Heart right ventricle (tissue), 16 donors: ENCODE data around the gene FSTL3. TPM values are rescaled to one million over a fixed set of nuclear protein-coding genes. Genes with fewer than 3 reads are reported as not detected.
A peak's percentile ranks its signal among the peaks of the same experiment; 100 is the strongest.
"Not testable (repeated sequence)": the region's sequence is repeated elsewhere in the genome, so short reads cannot be mapped to it uniquely, and the experiment has no call there.

ENCODE experiments used
- ATAC-seq, 8 donors: fragments of 200-7000 bp; cut with Tn5 transposase; one replicate each; pipeline ENCODE4 v1.9.1; 2020; ENCODE audit warnings: mild to moderate bottlenecking in 8 of 8, moderate library complexity in 8 of 8, moderate number of reproducible peaks in 1 of 8
- DNase-seq, 2 donors: peaks; one replicate each; pipeline ENCODE4 v3.0.0-alpha.2; 2020
- H3K27ac ChIP-seq, 10 donors: fragments of 200-600 bp; sonication (generic) in 2 of 10; one replicate each; pipeline versions ENCODE4 v1.5.0 to v1.8.0; 2020 to 2022; ENCODE audit warnings: mild to moderate bottlenecking in 3 of 10
- H3K27me3 ChIP-seq, 7 donors: fragments of 200-600 bp; one replicate each; pipeline ENCODE4 v1.8.0; 2021 to 2022; ENCODE audit warnings: mild to moderate bottlenecking in 2 of 7
- H3K36me3 ChIP-seq, 9 donors: fragments of 200-600 bp; sonication (generic) in 1 of 9; one replicate each; pipeline versions ENCODE4 v1.5.0 to v1.8.0; 2020 to 2022; ENCODE audit warnings: mild to moderate bottlenecking in 2 of 9
- H3K4me1 ChIP-seq, 9 donors: fragments of 200-600 bp; sonication (generic) in 1 of 9; one replicate each; pipeline versions ENCODE4 v1.5.0 to v1.8.0; 2020 to 2022; ENCODE audit warnings: mild to moderate bottlenecking in 4 of 9
- H3K4me3 ChIP-seq, 10 donors: fragments of 200-600 bp; sonication (generic) in 2 of 10; one replicate each; pipeline versions ENCODE4 v1.5.0 to v1.8.0; 2020 to 2022; ENCODE audit warnings: mild to moderate bottlenecking in 7 of 10, moderate library complexity in 2 of 10
- H3K9me3 ChIP-seq, 11 donors: fragments of 200-600 bp in 10 of 11; sonication (generic) in 2 of 11; one replicate each; pipeline versions ENCODE4 v1.5.0 to v1.8.0; 2013 to 2022; ENCODE audit warnings: mild to moderate bottlenecking in 2 of 11, control low read depth in 1 of 11, moderate library complexity in 1 of 11
- WGBS, 2 donors: extraction: QIAGEN DNeasy Blood & Tissue Kit; methylation state at CpG; one replicate each; pipeline ENCODE4 v1.1.7; 2013; ENCODE audit warnings: inconsistent platforms in 1 of 2; 5-methylcytosine and 5-hydroxymethylcytosine counted together
- intact Hi-C, 10 donors: fragments of 100-400 bp; cut with DNase I; formaldehyde crosslinking; loops; one replicate each; pipeline versions ENCODE4 v1.11.1 to v1.14.2; 2022
- polyA plus RNA-seq, 2 donors: library from polyadenylated mRNA; stranded (reverse); fragments of 200-250 nt; gene quantifications; one replicate each; pipeline ENCODE4 v1.2.3, GENCODE V29; 2013
- total RNA-seq, 10 donors: library from RNA; stranded (reverse); fragmentation: NEBNext Ultra II Directional in 3 of 10; extraction: Animal tissue kit (Norgen Biotek cat#: 25700) in 3 of 10; gene quantifications; one replicate each; pipeline versions ENCODE4 v1.2.1 to v1.2.4, GENCODE V29; 2021 to 2023
- TF ChIP-seq, protein P1 (sequence below), 9 donors: fragments of 200-600 bp; sonication (generic) in 2 of 9; IDR thresholded peaks; one replicate each; pipeline versions ENCODE4 v1.5.0 to v1.8.0; 2021 to 2022; ENCODE audit warnings: antibody characterized with exemption in 9 of 9, mild to moderate bottlenecking in 5 of 9, moderate library complexity in 1 of 9
- donor health status: Arrhythmogenic right ventricular cardiomyopathy.
- donor health status: ischemic (EF 13 %, LVEDD 7.1; RV severe dilation, severe dysfunction).
- donor health status: healthy with polysubstance abuse.
- donor health status: DM: no; HTN: yes; CAD: no.
- donor health status: DM: no; HTN: no; CAD: no.
- donor health status: ischemic (EF 25% LVEDD 6.9; RV normal size, moderate dysfunction).
- donor health status: ischemic (EF 25% LVEDD 5.7; RV mildly dilated, moderate dysfunction).
- donor health status: healthy.
- donor health status: DM: yes; HTN: yes; CAD: no.
- donor health status: Ischemic cardiomyopathy.
- donor health status: ischemic (EF 35%, LVEDD 5.7; RV mildly dilated, moderate dysfunction).
- donor health status: nonischemic (EF 11% LVEDD 7.7; RV severe dilation, severe dysfunction).
- donor health status: DM: yes; HTN: yes; CAD: no.
- donor health status: PGD.
- donor health status: ischemic (EF 29% LVEDD 5.4; RV normal size, mild dysfunction).
- donor health status: nonischemic (EF 23%, LVEDD 6.1; RV moderate dilation, normal function).

The FSTL3 gene
- total and polyA plus RNA-seq, 12 donors = 33.4 to 279 (median 84.7) TPM

GRCh38 chr19:725461-726089 is 49.4 kb downstream of the FSTL3 start:
- Histone ChIP-seq H3K4me3 (no peak overlapping the region), H3K36me3 (peaks cover 0 to 8% (median 0%) of the 10 kb centered on the region in 9 donors), H3K27me3 (peaks cover 0 to 11% (median 0%) of the 10 kb centered on the region in 7 donors), H3K27ac (no peak overlapping the region), H3K4me1 (peaks cover 0 to 38% (median 24%) of the 10 kb centered on the region in 9 donors), H3K9me3 (no peaks in the 10 kb centered on the region)
- intact Hi-C loops = loop anchor here in 1 of 10 donors (2.0 kb wide), 1 partner anchor 15 kb away; no protein-coding TSS in a partner anchor
- TF ChIP-seq, protein P1, sequence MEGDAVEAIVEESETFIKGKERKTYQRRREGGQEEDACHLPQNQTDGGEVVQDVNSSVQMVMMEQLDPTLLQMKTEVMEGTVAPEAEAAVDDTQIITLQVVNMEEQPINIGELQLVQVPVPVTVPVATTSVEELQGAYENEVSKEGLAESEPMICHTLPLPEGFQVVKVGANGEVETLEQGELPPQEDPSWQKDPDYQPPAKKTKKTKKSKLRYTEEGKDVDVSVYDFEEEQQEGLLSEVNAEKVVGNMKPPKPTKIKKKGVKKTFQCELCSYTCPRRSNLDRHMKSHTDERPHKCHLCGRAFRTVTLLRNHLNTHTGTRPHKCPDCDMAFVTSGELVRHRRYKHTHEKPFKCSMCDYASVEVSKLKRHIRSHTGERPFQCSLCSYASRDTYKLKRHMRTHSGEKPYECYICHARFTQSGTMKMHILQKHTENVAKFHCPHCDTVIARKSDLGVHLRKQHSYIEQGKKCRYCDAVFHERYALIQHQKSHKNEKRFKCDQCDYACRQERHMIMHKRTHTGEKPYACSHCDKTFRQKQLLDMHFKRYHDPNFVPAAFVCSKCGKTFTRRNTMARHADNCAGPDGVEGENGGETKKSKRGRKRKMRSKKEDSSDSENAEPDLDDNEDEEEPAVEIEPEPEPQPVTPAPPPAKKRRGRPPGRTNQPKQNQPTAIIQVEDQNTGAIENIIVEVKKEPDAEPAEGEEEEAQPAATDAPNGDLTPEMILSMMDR (IDR thresholded peaks at IDR 0.05) = no peak
- DNase-seq = no peak
- WGBS, 2 donors = 91 to 94% methylated on average over 13 of the region's 13 CpGs
- no peak for ATAC-seq

GRCh38 chr19:726993-727956 is 51.1 kb downstream of the FSTL3 start:
- TF ChIP-seq, protein P1 (IDR thresholded peaks at IDR 0.05) = no peak
- DNase-seq (no peak), ATAC-seq (peak; percentile 10 to 29 (median 15))
- intact Hi-C loops = loop anchor here in 1 of 10 donors (2.0 kb wide), 1 partner anchor 16 kb away; no protein-coding TSS in a partner anchor
- Histone ChIP-seq H3K27ac (peak overlapping the region; percentile 63 to 94 (median 88)), H3K27me3 (peaks cover 0 to 4% (median 0%) of the 10 kb centered on the region in 7 donors), H3K9me3 (no peaks in the 10 kb centered on the region), H3K4me3 (peak overlapping the region in 2 of 10 donors; percentile 7 to 14), H3K36me3 (peaks cover 0 to 23% (median 0%) of the 10 kb centered on the region in 9 donors), H3K4me1 (peaks cover 0 to 37% (median 22%) of the 10 kb centered on the region in 9 donors)
- 69 to 76% methylated on average over 43 of the region's 43 CpGs for WGBS, 2 donors

DNA sequence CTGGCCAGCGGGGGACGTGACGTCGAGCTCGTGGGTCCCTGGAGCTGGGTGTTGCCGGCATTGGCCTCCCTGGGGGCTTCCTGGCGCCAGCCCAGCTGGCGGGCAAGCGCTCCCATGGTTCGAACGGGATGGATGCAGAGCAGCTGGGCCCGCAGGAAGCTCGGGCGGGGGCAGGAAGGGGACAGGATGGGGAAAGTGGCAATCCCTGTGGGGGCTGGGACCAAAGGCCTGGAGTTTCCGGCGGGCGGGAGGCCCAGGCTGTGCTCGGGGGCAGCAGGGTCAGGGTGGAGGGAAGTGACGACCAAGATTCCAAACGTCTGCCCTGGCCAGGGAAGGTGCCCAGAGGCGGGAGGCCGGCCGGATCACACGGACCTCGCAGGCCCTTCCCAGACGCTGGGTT is 51.8 kb downstream of the FSTL3 start:
- H3K36me3 ChIP-seq = peaks cover 0 to 27% (median 0%) of the 10 kb centered on the region in 9 donors
- TF ChIP-seq, protein P1 (IDR thresholded peaks at IDR 0.05) = no peak
- ATAC-seq = peak; percentile 88 to 93 (median 92)
- intact Hi-C loops = no loop called here
- peaks cover 0 to 29% (median 14%) of the 10 kb centered on the region in 9 donors for H3K4me1 ChIP-seq
- 31 to 35% methylated on average over 26 of the region's 26 CpGs for WGBS, 2 donors
- DNase-seq = peak; percentile 91
- no peaks in the 10 kb centered on the region for H3K27me3 ChIP-seq
- H3K9me3 ChIP-seq = no peaks in the 10 kb centered on the region
- peak overlapping the region; percentile 63 to 94 (median 88) for H3K27ac ChIP-seq
- peak overlapping the region in 3 of 10 donors; percentile 0 to 14 (median 3) for H3K4me3 ChIP-seq

GRCh38 chr19:729564-729963 is 53.4 kb downstream of the FSTL3 start:
- Histone ChIP-seq H3K4me1 (peaks cover 0 to 35% (median 14%) of the 10 kb centered on the region in 9 donors), H3K36me3 (peaks cover 0 to 27% (median 0%) of the 10 kb centered on the region in 9 donors), H3K27ac (peak overlapping the region in 4 of 10 donors; percentile 21 to 46 (median 36))
- H3K4me3 ChIP-seq, H3K9me3 ChIP-seq, DNase-seq, intact Hi-C loops, ATAC-seq, H3K27me3 ChIP-seq: not testable (repeated sequence)
- 88 to 96% methylated on average over 15 of the region's 15 CpGs for WGBS, 2 donors
